Spleen (tissue), 11 donors: ENCODE measurements around the gene MAP3K10. TPM values are rescaled to one million over a fixed set of nuclear protein-coding genes. Genes with fewer than 3 reads are reported as not detected.

Experiments used
- DNase-seq: peaks from one replicate; pipeline ENCODE4 v3.0.0-alpha.2; 2020
- H3K27ac ChIP-seq, 8 donors: fragments of 200-600 bp; sonication (generic) in 7 of 8; 1 replicate in 4 of 8; 2 replicates in 4 of 8; pipeline versions ENCODE4 v1.5.0 to v1.8.0; 2016 to 2021; ENCODE audit warnings: inconsistent platforms in 4 of 8, mild to moderate bottlenecking in 4 of 8, moderate library complexity in 1 of 8
- H3K27me3 ChIP-seq, 7 donors: fragments of 200-600 bp; sonication (generic) in 6 of 7; replicated peaks in 1 of 7; 1 replicate in 4 of 7; 2 replicates in 3 of 7; pipeline versions ENCODE4 v1.5.0 to v1.8.0; 2016 to 2021; ENCODE audit warnings: inconsistent platforms in 3 of 7, mild to moderate bottlenecking in 1 of 7
- H3K36me3 ChIP-seq, 6 donors: fragments of 200-600 bp; sonication (generic) in 5 of 6; 1 replicate in 4 of 6; 2 replicates in 2 of 6; pipeline versions ENCODE4 v1.5.0 to v1.8.0; 2016 to 2021; ENCODE audit warnings: inconsistent platforms in 2 of 6
- H3K4me1 ChIP-seq, 6 donors: fragments of 200-600 bp; sonication (generic) in 5 of 6; 1 replicate in 3 of 6; 2 replicates in 3 of 6; pipeline versions ENCODE4 v1.5.0 to v1.8.0; 2016 to 2021; ENCODE audit warnings: inconsistent platforms in 3 of 6
- H3K4me3 ChIP-seq, 8 donors: fragments of 200-600 bp; sonication (generic) in 7 of 8; 1 replicate in 4 of 8; 2 replicates in 4 of 8; pipeline versions ENCODE4 v1.5.0 to v1.8.0; 2016 to 2021; ENCODE audit warnings: inconsistent platforms in 4 of 8, mild to moderate bottlenecking in 4 of 8, moderate library complexity in 2 of 8
- H3K9me3 ChIP-seq, 8 donors: fragments of 200-600 bp; sonication (generic) in 7 of 8; 1 replicate in 4 of 8; 2 replicates in 4 of 8; pipeline versions ENCODE4 v1.5.0 to v1.8.0; 2016 to 2021; ENCODE audit warnings: inconsistent platforms in 4 of 8
- CTCF ChIP-seq, 11 experiments: fragments of 200-600 bp in 7 of 11; fragments of 450-650 bp in 4 of 11; sonication (generic) in 4 of 11; IDR thresholded peaks in 8 of 11; conservative IDR thresholded peaks in 3 of 11; 1 replicate in 7 of 11; 2 replicates in 4 of 11; pipeline versions ENCODE4 v1.4.0 to v1.8.0; 2016 to 2021; ENCODE audit warnings: antibody characterized with exemption in 11 of 11, inconsistent platforms in 4 of 11, mild to moderate bottlenecking in 1 of 11
- POLR2A ChIP-seq, 3 donors: fragments of 450-650 bp; IDR thresholded peaks; one replicate each; pipeline ENCODE4 v1.5.1; 2017; ENCODE audit warnings: antibody characterized with exemption in 3 of 3, mild to moderate bottlenecking in 1 of 3
- POLR2AphosphoS5 ChIP-seq, 3 donors: sonication (generic); formaldehyde crosslinking; IDR thresholded peaks; one replicate each; pipeline ENCODE4 v1.5.1; 2017; ENCODE audit warnings: antibody characterized with exemption in 3 of 3
- WGBS, 5 donors: extraction: QIAGEN DNeasy Blood & Tissue Kit in 3 of 5; methylation state at CpG; one replicate each; pipeline versions ENCODE4 v1.1.5 to v1.1.7; 2013 to 2018; 5-methylcytosine and 5-hydroxymethylcytosine counted together
- intact Hi-C: fragments of 100-400 bp; cut with DNase I; formaldehyde crosslinking; loops from one replicate; pipeline ENCODE4 v1.15.0; 2023; ENCODE audit warnings: low total_unique reads
- polyA plus RNA-seq, 3 donors: library from polyadenylated mRNA; stranded (reverse); fragments of 200-250 nt; gene quantifications; one replicate each; pipeline ENCODE4 v1.2.1, GENCODE V29; 2013
- total RNA-seq, 7 donors: library from RNA; depleted of rRNA in 3 of 7; stranded (reverse); fragments of >200 nt in 3 of 7; fragmentation: NEBNext Ultra II Directional in 4 of 7; extraction: Animal tissue kit (Norgen Biotek cat#: 25700) in 4 of 7; gene quantifications; one replicate each; pipeline versions ENCODE4 v1.1.0 to v1.2.1, GENCODE V29; 2016 to 2021
- donor health status: healthy with polysubstance abuse.
- donor health status: DM: no; HTN: no; CAD: no; lungs with moderate emphysema.
- donor health status: DM: no; HTN: no; CAD: no.
- donor health status: Bipolar disorder and iron deficiency.
- donor health status: healthy.
- donor health status: DM: no; HTN: no; CAD: no.
- donor health status: DM: yes; HTN: yes; CAD: no.

MAP3K10 gene
- total and polyA plus RNA-seq, 10 donors: 4.3 to 25.6 (median 17.4) TPM

- 58 to 74% (median 64%) methylated on average over 6 of the region's 6 CpGs for WGBS, 5 donors
- H3K4me3 ChIP-seq: no peak overlapping the region
- H3K4me1 ChIP-seq: peaks cover 0 to 20% (median 1%) of the 10 kb centered on the region in 6 donors
- intact Hi-C loops: no loop called here
- TF ChIP-seq POLR2AphosphoS5 (IDR thresholded peaks at IDR 0.05) (no peak), CTCF (IDR thresholded peaks at IDR 0.05 in 8 of 11, conservative IDR thresholded peaks at IDR 0.05 in 3 of 11) (no peak), POLR2A (IDR thresholded peaks at IDR 0.05) (no peak)
- H3K27ac ChIP-seq: no peak overlapping the region
- H3K9me3 ChIP-seq: peaks cover 0 to 4% (median 0%) of the 10 kb centered on the region in 8 donors
- H3K36me3 ChIP-seq: no peaks in the 10 kb centered on the region
- no peaks in the 10 kb centered on the region for H3K27me3 ChIP-seq
- DNase-seq: no peak
Observed at GRCh38 chr19:40157059-40157458, 34.2 kb upstream of the MAP3K10 start.

GRCh38 chr19:40159744-40160143 lies 31.5 kb upstream of the MAP3K10 start:
- no peak for TF ChIP-seq POLR2A (IDR thresholded peaks at IDR 0.05)
- TF ChIP-seq POLR2AphosphoS5 (IDR thresholded peaks at IDR 0.05): no peak
- TF ChIP-seq CTCF (IDR thresholded peaks at IDR 0.05 in 8 of 11, conservative IDR thresholded peaks at IDR 0.05 in 3 of 11): no peak
- peaks cover 0 to 44% (median 5%) of the 10 kb centered on the region in 6 donors for H3K4me1 ChIP-seq
- DNase-seq: no peak
- H3K4me3 ChIP-seq: no peak overlapping the region
- H3K27ac ChIP-seq: no peak overlapping the region
- 85 to 93% (median 91%) methylated on average over 5 of the region's 5 CpGs for WGBS, 5 donors
- no peaks in the 10 kb centered on the region for H3K27me3 ChIP-seq
- intact Hi-C loops: no loop called here
- H3K36me3 ChIP-seq: no peaks in the 10 kb centered on the region
- peaks cover 0 to 4% (median 0%) of the 10 kb centered on the region in 8 donors for H3K9me3 ChIP-seq

GRCh38 chr19:40162104-40162503 lies 29.1 kb upstream of the MAP3K10 start:
- Histone ChIP-seq H3K36me3 (no peaks in the 10 kb centered on the region), H3K27me3 (peaks cover 0 to 5% (median 0%) of the 10 kb centered on the region in 7 donors), H3K27ac (no peak overlapping the region), H3K9me3 (no peaks in the 10 kb centered on the region), H3K4me1 (peaks cover 0 to 39% (median 10%) of the 10 kb centered on the region in 6 donors), H3K4me3 (no peak overlapping the region)
- intact Hi-C loops: no loop called here
- WGBS, 5 donors: 92 to 95% (median 93%) methylated on average over 3 of the region's 3 CpGs
- TF ChIP-seq POLR2A (IDR thresholded peaks at IDR 0.05): no peak
- no peak for TF ChIP-seq CTCF (IDR thresholded peaks at IDR 0.05 in 8 of 11, conservative IDR thresholded peaks at IDR 0.05 in 3 of 11)
- no peak for TF ChIP-seq POLR2AphosphoS5 (IDR thresholded peaks at IDR 0.05)
- no peak for DNase-seq

GRCh38 chr19:40163541-40164129 lies 27.6 kb upstream of the MAP3K10 start:
- DNase-seq: no peak
- intact Hi-C loops: no loop called here
- H3K4me1 ChIP-seq: peaks cover 0 to 38% (median 10%) of the 10 kb centered on the region in 6 donors
- no peaks in the 10 kb centered on the region for H3K36me3 ChIP-seq
- H3K4me3 ChIP-seq: no peak overlapping the region
- TF ChIP-seq POLR2AphosphoS5 (IDR thresholded peaks at IDR 0.05): no peak
- TF ChIP-seq POLR2A (IDR thresholded peaks at IDR 0.05): no peak
- TF ChIP-seq CTCF (IDR thresholded peaks at IDR 0.05 in 8 of 11, conservative IDR thresholded peaks at IDR 0.05 in 3 of 11): no peak
- WGBS, 5 donors: 58 to 77% (median 65%) methylated on average over 4 of the region's 4 CpGs
- peaks cover 0 to 5% (median 0%) of the 10 kb centered on the region in 7 donors for H3K27me3 ChIP-seq
- peak overlapping the region in 1 of 8 donors; percentile 40 for H3K27ac ChIP-seq
- H3K9me3 ChIP-seq: no peaks in the 10 kb centered on the region
